K562 treated with DMSO at 1 percent for 48 hours (cell line): ENCODE data around the gene SLC12A3. TPM values are rescaled to one million over a fixed set of nuclear protein-coding genes. Genes with fewer than 3 reads are reported as not detected.

Experiments
- total RNA-seq: library from RNA; unstranded; fragments of 300-600 nt; gene quantifications from 2 replicates; pipeline ENCODE4 v1.2.3, GENCODE V29; 2022; ENCODE audit warnings: low replicate concordance; ENCODE audit errors: extremely low read depth

The SLC12A3 gene
- not detected in 2 replicates for total RNA-seq

GRCh38 chr16:56864960-56865359 lies at the start of gene SLC12A3:
Gene SLC12A3 (plus strand): TSS chr16:56865207. CDS start chr16:56865236, 29 bp downstream.

GRCh38 chr16:56931892-56932720 lies 67.1 kb downstream of the SLC12A3 start, which contains the start of gene HERPUD1:
Gene HERPUD1 (plus strand): TSS chr16:56932142. CDS start chr16:56932245, 103 bp downstream.

DNA sequence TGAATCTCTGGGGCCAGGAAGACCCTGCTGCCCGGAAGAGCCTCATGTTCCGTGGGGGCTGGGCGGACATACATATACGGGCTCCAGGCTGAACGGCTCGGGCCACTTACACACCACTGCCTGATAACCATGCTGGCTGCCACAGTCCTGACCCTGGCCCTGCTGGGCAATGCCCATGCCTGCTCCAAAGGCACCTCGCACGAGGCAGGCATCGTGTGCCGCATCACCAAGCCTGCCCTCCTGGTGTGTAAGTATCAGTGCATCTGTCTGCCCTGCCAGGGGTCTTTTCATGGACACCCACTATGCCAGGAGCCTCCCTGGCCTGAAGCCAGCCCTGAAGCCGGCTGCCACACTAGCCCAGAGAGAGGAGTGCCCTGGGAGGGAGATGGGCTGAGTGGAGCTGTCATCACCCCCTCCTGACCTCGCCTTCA lies 96.9 kb downstream of the SLC12A3 start, which contains the start of gene CETP:
Gene CETP, plus strand, starts transcription at position 100 of the 431 bp plus-strand sequence. Its CDS starts 30 bp downstream, at position 130.

Other genes starting within 250 kb of the SLC12A3 start
- not detected in 2 replicates for gene MT1E, start 239.4 kb upstream of the SLC12A3 start, total RNA-seq
- not detected in 2 replicates for gene MT1M, start 232.5 kb upstream of the SLC12A3 start, total RNA-seq
- gene MT1A, start 226.5 kb upstream of the SLC12A3 start, total RNA-seq, result not detected in 2 replicates
- not detected in 2 replicates for gene MT1B, start 213.3 kb upstream of the SLC12A3 start, total RNA-seq
- not detected in 2 replicates for gene MT1F, start 207.2 kb upstream of the SLC12A3 start, total RNA-seq
- gene MT1G, start 197.1 kb upstream of the SLC12A3 start, total RNA-seq, result not detected in 2 replicates
- not detected in 2 replicates for gene MT1H, start 195.4 kb upstream of the SLC12A3 start, total RNA-seq
- not detected in 2 replicates for gene MT1X, start 182.7 kb upstream of the SLC12A3 start, total RNA-seq
- 184 TPM in 1 of 2 replicates, not detected in the other for gene NUP93, start 135.1 kb upstream of the SLC12A3 start, total RNA-seq
- gene HERPUD1, start 66.9 kb downstream of the SLC12A3 start, total RNA-seq, result not detected in 2 replicates
- gene CETP, start 96.7 kb downstream of the SLC12A3 start, total RNA-seq, result not detected in 2 replicates
- not detected in 2 replicates for gene NLRC5, start 124.3 kb downstream of the SLC12A3 start, total RNA-seq
- gene CPNE2, start 227.4 kb downstream of the SLC12A3 start, total RNA-seq, result not detected in 2 replicates